AG09309 (cell line): ENCODE data around the gene JUN.

Experiments used
- DNase-seq: peaks from one replicate; pipeline ENCODE4 v3.0.0-alpha.2; 2010; ENCODE audit warnings: low read depth
- H3K4me3 ChIP-seq: 2 replicates; pipeline ENCODE4 v1.5.1; 2011; ENCODE audit warnings: mild to moderate bottlenecking, low read depth, low read length, moderate library complexity; ENCODE audit not compliant: control insufficient read depth
- TF ChIP-seq, protein P1 (sequence below): IDR thresholded peaks from 2 replicates; pipeline ENCODE4 v1.5.1; 2011; ENCODE audit warnings: mild to moderate bottlenecking, low read depth, low read length, inconsistent platforms; ENCODE audit not compliant: insufficient read depth, control insufficient read depth; ENCODE audit errors: missing control alignments

JUN gene

DNA sequence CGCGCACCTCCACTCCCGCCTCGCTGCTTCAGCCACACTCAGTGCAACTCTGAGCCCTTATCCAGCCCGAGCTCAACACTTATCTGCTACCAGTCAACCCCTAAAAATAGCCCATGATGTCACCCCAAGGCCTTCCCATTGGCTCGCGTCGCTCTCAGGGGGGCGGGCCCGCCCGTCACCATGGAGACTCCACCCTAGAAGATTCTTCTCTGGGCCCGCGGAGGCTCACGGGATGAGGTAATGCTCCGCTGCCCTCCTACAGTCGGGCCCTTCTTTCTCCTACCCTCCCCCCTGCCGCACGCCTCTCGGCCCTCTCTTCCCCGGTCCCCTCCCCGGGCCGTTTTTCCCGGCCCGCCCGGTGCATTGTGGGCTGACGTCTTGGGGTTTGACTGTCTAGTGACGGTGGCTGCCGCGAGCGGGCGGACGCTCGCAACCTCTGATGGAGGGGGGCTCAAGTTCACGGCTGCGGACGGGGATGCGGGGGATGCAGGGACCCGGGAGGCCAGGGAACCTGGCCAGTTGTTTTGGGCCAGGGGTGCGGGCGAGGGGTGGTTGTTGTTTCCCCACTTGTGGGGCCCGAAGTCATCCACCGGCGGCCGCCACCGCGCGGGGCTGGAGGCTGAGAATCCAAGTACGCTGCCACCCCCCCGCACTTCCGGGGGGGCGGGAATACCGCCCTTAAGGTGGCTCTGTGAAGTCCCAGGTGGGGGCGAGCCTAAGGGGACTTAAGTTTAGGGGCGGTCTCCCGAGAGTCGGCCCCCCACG lies at the start of gene JUN:
Gene JUN, minus strand, starts transcription at position 55 of the 765 bp plus-strand sequence. CDS start 977 bp downstream, outside the sequence.
- H3K4me3 ChIP-seq: peak within 1 kb of the TSS; percentile 98
- DNase-seq: peak; percentile 99
- TF ChIP-seq, protein P1, sequence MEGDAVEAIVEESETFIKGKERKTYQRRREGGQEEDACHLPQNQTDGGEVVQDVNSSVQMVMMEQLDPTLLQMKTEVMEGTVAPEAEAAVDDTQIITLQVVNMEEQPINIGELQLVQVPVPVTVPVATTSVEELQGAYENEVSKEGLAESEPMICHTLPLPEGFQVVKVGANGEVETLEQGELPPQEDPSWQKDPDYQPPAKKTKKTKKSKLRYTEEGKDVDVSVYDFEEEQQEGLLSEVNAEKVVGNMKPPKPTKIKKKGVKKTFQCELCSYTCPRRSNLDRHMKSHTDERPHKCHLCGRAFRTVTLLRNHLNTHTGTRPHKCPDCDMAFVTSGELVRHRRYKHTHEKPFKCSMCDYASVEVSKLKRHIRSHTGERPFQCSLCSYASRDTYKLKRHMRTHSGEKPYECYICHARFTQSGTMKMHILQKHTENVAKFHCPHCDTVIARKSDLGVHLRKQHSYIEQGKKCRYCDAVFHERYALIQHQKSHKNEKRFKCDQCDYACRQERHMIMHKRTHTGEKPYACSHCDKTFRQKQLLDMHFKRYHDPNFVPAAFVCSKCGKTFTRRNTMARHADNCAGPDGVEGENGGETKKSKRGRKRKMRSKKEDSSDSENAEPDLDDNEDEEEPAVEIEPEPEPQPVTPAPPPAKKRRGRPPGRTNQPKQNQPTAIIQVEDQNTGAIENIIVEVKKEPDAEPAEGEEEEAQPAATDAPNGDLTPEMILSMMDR: peak; percentile 0

- no peak for DNase-seq
- TF ChIP-seq, protein P1: no peak
- H3K4me3 ChIP-seq: no peak overlapping the region
These were observed 49.3 kb upstream of the JUN start for GRCh38 chr1:58833166-58833565.

GRCh38 chr1:58830291-58830690 lies 46.4 kb upstream of the JUN start:
- no peak overlapping the region for H3K4me3 ChIP-seq
- TF ChIP-seq, protein P1: no peak
- no peak for DNase-seq

- TF ChIP-seq, protein P1: no peak
- H3K4me3 ChIP-seq: no peak overlapping the region
- DNase-seq: no peak
These were observed 46.0 kb upstream of the JUN start for GRCh38 chr1:58829866-58830265.

DNA sequence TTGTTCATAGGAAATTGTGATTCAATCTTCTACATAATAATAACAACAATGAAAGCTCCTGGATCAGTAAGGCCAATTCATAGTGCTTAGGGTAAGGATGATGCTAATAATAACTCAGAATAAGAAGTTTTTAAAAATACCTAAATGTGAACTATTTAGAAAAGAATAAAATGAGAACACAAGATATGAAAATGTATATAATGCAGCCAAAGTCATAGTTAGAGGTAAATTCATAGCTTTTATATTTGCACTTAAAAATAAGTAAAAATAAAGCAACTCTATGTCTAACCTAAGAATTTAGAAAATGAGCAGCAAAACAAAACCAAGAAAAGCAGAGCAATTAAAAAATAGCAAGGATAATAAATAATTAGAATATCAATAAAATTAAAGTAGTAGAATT lies 43.5 kb upstream of the JUN start:
- H3K4me3 ChIP-seq: no peak overlapping the region
- no peak for DNase-seq
- TF ChIP-seq, protein P1: no peak

- TF ChIP-seq, protein P1: no peak
- no peak for DNase-seq
- H3K4me3 ChIP-seq: no peak overlapping the region
These were observed 41.0 kb upstream of the JUN start for GRCh38 chr1:58824753-58825389.
